NCI-H1436 (cell line): ENCODE results near the gene MYO15B.
"Not testable (repeated sequence)": the region's sequence is repeated elsewhere in the genome, so short reads cannot be mapped to it uniquely, and the experiment has no call there.

Source experiments
- DNase-seq: peaks from one replicate; lab custom pipeline; 2025; lab: John Stamatoyannopoulos, UW

Gene MYO15B

DNA sequence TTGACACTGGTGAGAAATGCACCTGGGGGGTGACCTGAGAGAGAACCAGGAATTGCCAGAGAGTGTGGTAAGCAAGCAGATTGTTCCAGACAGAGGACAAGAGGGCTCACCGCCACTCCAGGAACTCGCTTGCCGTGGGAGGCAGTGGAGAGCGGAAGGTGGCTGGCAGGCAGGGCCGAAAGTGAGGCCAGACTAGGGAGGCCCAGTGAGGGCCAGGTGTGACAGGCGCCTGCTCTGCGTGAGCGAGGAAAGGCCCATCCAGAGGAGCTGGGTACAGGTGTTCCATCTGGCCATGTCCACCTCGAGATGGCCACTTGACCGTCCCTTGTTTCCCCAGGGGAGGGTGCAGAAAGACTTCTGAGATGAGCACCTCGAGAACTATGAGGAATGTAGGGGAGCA is 11.9 kb upstream of the MYO15B start:
- no peak for DNase-seq

DNA sequence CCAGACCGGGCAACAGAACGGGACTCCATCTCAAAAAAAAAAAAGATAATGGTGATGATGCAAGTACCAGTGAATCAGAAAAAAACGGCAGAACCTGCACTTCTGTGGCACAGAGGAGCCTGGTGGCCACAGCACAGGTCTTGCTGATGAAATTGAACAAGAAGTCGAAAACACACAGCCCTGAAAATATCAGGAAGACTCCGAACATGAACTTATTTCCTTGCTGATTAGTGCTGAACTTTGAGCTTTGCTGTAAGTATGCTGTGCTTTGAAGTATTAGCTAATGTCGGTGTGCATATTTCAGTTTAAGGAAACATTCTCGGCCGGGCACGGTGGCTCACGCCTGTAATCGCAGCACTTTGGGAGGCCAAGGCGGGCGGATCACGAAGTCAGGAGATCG is 10.9 kb upstream of the MYO15B start:
- no peak for DNase-seq

GRCh38 chr17:75581121-75581725 is 6.4 kb upstream of the MYO15B start:
- DNase-seq = not testable (repeated sequence)

GRCh38 chr17:75583197-75583596 is 4.4 kb upstream of the MYO15B start:
- DNase-seq = not testable (repeated sequence)

- DNase-seq = no peak
Observed at GRCh38 chr17:75584849-75585175, 2.8 kb upstream of the MYO15B start.

DNA sequence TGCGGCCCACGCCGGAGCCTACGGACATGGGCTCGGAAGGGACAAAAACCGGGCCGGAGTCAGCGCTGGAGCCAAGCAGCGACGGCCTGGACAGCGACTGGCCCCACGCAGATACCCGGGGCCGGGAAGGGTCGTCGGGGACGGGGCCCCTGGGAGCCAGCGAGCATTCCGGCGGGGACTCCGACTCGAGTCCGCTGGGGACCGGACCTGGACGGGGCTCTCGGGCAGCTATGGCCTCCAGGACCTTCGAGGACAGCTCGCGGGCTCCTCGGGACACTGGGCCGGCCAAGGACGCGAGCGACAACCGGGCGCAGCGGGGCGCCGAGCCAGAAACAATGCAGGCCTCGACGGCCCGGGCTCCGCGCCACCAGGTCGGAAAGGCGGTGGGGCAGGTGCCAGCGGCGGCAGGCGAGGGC is 1.0 kb downstream of the MYO15B start:
- DNase-seq = peak; percentile 61

DNA sequence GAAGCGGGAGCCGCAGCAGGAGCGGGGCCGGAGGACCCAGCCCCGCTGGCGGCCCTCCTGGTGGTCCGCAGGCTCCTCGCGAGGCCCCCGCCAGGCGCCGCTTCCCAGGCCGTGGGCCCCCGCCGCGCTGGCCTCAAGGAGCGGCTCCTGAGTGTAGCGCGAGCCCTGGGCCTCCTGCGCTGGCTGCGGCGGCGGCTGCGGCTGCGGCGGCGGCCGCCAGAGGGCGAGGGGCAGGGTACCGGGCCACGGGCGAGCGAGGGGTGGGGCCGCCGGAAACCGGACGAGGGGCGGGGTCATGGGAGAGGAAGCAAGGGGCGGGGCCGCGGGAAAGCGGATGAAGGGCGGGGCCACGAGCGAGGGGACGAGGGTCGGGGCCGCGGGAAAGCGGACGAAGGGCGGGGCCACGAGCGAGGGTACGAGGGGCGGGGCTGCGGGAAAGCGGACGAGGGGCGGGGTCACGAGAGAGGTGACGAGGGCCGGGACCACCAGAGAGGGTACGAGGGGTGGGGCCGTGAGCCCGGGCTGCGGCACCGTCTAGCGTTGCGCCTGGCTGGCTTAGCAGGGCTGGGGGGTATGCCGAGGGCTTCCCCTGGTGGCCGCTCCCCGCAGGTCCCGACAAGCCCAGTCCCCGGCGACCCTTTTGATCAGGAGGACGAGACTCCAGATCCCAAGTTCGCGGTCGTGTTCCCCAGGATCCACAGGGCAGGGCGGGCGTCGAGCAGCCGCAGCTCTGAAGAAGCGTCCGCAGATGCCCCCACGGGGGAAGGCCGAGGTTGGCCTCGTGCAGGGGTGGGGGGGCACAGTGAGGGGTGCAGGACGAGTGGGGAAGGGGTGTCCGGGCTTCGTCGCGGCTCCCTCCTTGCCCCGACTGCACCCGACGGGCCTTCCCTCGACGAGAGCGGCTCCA is 1.7 kb downstream of the MYO15B start:
- peak; percentile 96 for DNase-seq

- DNase-seq = no peak
Observed at GRCh38 chr17:75589919-75590303, 2.3 kb downstream of the MYO15B start.

DNA sequence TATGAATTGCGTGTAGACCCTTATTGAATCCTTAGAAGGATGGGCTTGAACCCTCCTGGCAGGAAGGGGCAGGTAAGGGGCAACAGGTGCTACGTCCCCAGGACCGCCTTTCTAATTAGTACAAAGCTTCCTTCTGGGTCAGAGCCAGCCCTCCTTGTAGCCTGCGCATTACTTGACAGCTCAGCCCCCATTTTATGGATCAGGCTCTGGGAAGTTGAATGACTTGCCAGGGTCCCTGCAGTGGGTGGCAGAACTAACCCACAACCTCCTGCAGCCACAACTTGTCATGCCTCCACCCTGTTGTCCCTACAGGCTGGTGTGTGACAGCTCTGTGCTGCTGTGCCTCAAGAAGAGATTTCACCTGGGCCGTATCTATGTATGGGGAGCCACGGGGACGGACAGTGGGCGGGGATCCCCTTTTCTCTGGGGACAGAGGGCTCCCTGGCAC is 2.7 kb downstream of the MYO15B start:
- no peak for DNase-seq

GRCh38 chr17:75590849-75591721 is 3.5 kb downstream of the MYO15B start:
- no peak for DNase-seq

GRCh38 chr17:75591722-75592302 is 4.2 kb downstream of the MYO15B start:
- DNase-seq = no peak

GRCh38 chr17:75592348-75593020 is 4.9 kb downstream of the MYO15B start:
- DNase-seq = no peak

DNA sequence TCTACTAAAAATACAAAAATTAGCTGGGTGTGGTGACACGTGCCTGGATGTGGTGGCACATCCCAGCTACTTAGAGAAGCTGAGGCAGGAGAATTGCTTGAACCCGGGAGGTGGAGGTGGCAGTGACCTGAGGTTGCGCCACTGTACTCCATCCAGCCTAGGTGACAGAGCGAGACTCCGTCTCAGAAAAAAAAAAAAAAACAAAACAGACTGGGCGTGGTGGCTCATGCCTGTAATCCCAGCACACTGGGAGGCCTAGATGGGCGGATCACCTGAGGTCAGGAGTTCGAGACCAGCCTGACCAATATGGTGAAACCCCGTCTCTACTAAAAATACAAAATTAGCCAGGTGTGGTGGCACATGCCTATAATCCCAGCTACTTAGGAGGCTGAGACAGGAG is 5.8 kb downstream of the MYO15B start:
- DNase-seq = not testable (repeated sequence)

DNA sequence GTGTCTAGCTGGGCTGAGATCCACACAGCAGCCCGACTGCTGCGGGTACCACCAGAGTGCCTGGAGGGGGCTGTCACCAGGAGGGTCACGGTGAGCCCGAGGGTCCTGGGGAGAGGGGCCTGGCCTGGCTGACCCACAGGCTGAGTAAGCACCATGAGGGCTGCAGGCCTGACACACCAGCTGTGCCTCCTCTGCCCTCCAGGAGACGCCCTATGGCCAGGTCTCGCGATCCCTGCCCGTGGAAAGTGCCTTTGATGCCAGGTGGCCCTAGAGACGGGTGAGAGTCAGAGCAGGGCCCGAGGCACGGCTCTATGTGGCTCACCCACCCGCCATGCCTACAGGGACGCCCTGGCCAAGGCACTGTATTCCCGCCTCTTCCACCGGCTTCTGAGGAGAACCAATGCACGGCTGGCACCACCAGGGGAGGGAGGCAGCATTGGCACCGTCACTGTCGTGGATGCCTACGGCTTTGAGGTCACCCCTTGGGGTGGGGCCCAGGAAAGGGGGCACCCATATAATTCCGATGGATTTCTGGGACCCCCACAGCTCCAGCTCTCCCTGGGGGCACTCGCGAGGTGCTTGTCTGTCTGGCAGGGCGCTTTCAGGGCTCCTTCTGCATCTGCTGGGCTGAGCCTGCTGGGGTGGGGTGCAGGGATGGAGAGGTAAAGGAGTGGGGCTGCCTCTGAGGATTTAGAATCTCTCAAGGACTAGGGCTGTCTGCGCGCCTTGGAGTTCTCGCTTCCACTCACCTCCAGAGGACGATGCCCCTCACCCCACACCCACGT is 7.1 kb downstream of the MYO15B start:
- no peak for DNase-seq

- DNase-seq = no peak
Observed at GRCh38 chr17:75595284-75595919, 7.8 kb downstream of the MYO15B start.

GRCh38 chr17:75595920-75596313 is 8.3 kb downstream of the MYO15B start:
- DNase-seq = no peak

DNA sequence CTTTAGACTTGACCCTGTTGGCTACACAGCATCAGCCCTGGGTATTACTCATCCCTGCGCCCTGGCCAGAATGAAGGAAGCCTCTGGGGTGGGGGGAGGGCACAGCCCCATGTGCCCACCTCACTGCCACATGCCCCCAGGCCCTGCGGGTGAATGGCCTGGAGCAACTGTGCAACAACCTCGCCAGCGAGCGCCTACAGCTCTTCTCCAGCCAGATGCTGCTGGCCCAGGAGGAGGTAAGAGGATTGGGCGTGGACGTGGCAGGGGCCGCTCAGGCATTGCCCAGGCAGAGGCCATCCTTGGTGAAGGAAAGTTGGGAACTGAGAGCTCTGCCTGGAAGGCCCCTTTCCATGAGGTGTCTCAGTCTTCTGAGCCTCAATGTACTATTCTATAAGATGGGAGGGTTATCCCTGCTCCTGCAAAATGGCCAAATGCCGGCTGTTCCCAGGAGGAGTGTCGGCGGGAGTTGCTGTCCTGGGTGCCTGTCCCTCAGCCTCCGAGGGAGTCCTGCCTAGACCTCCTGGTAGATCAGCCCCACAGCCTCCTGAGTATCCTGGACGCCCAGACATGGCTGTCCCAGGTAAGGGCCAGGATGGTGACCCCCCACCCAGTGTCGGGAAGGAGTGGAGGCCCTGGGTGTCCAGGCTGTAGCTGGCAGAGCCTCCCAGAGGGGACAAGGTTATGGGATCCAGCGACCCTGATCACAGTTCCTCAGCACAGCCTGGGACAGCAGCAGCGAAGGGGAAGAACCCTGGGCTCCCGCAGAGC is 8.9 kb downstream of the MYO15B start:
- DNase-seq = no peak

DNA sequence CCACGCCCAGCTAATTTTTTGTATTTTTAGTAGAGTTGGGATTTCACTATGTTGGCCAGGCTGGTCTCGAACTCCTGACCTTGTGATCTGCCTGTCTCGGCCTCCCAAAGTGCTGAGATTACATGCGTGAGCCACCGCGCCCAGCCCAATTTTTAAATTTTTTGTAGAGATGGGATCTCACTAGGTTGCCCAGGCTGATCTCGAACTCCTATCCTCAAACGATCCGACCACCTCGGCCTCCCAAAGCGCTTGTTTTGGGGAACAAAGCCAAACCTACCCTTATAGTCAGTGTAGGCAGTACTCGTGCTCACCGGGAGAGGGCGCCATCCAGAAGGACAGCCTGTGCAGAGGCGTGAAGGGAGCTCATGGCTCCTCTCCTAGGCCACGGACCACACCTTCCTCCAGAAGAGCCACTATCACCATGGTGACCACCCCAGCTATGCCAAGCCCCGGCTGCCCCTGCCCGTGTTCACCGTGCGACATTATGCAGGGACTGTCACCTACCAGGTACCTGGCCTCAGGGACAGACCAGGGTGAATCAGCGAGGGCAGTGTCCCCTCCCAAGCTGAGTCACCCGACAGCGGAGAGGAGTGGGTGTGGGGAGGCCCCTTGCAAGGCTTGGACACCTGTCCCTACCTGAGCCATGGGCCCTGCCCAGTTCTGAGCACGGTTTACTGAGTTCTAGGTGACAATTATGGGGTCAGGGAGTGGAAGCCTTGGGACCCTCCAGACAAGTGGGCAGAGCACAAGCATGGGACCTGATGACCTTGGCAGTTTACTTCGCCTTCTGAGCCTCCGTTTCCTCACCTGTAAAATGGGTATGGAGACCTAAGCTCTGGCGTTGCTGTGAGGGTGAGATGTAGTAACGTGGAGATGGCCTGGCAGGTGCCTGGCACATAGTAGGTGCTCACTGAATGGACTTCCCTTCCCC is 13.7 kb downstream of the MYO15B start:
- DNase-seq = peak; percentile 76
